C4-2B (cell line): ENCODE data around the gene CLEC6A.

Experiments
- H3K27ac ChIP-seq: fragments of 450-650 bp; 2 replicates; pipeline ENCODE4 v1.5.1; 2017
- ZFX ChIP-seq: fragments of 450-650 bp; IDR thresholded peaks from 2 replicates; pipeline ENCODE4 v1.6.1; 2017
- TF ChIP-seq, protein P1 (sequence below): fragments of 450-650 bp; conservative IDR thresholded peaks from 2 replicates; pipeline ENCODE4 v1.5.1; 2017; ENCODE audit warnings: mild to moderate bottlenecking

The CLEC6A gene

DNA sequence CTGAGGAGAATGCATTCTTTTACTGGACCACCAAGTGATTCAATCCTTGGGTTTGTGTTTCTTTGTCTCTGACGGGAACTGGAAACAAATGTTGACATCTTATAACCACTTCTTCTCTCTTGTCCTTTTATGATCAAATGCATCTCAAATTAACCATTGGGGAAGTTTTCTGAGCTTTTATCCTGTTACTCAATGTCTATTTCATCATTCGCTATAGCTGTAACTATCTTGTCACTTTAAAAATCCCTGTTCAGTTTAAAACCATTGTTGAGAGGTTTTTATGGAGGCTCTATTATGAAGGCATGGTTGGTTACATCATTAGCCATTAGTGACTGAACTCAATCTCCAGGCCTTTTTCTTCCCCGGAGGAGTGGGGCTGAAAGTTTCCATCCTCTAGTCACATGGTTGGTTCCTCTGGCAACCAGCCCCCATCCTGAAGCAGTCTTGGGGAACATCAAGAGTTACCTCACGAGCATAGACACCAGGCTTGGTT lies 2.7 kb upstream of the CLEC6A start:
- no peak overlapping the region for H3K27ac ChIP-seq
- TF ChIP-seq, protein P1, sequence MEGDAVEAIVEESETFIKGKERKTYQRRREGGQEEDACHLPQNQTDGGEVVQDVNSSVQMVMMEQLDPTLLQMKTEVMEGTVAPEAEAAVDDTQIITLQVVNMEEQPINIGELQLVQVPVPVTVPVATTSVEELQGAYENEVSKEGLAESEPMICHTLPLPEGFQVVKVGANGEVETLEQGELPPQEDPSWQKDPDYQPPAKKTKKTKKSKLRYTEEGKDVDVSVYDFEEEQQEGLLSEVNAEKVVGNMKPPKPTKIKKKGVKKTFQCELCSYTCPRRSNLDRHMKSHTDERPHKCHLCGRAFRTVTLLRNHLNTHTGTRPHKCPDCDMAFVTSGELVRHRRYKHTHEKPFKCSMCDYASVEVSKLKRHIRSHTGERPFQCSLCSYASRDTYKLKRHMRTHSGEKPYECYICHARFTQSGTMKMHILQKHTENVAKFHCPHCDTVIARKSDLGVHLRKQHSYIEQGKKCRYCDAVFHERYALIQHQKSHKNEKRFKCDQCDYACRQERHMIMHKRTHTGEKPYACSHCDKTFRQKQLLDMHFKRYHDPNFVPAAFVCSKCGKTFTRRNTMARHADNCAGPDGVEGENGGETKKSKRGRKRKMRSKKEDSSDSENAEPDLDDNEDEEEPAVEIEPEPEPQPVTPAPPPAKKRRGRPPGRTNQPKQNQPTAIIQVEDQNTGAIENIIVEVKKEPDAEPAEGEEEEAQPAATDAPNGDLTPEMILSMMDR: no peak
- TF ChIP-seq ZFX: no peak

DNA sequence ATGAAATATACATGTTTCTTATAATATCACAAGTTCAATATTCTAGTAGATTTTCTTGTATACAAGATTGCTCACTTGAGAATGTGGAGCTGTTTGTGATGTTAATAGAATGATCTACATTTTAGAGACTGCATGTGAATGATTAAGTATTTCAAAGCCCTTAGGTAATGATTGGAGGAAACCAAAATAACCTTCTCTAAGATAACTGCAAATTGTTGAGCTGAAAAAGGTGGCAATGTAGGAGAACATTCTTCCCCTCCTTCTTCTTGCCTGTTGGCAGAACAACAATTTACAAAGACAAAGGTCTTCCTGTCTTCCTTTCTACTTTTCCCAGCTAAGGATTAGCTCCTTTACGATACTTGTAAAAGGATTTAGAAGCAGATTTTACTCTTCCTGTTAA lies 2.0 kb upstream of the CLEC6A start:
- H3K27ac ChIP-seq: no peak overlapping the region
- TF ChIP-seq, protein P1: no peak
- TF ChIP-seq ZFX: no peak

DNA sequence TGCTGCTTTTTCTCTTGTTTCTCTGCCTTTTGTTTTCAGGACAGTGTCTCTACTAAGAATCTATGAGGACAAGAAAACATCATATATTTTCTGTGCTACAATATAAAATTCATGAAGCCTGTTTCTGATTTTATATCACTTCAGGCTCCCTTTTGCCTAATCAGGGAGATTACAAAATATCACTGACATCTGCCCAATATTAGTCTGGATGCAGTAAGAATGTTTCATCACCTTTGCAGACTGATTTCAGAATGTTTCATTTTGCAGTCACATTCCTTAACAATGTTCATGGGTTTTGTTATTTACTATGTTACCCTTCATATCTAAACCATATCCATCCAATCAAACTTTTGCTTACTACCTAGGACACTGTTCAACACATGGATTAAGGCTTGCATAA lies 491 bp upstream of the CLEC6A start:
- no peak overlapping the region for H3K27ac ChIP-seq
- TF ChIP-seq, protein P1: no peak
- TF ChIP-seq ZFX: no peak

DNA sequence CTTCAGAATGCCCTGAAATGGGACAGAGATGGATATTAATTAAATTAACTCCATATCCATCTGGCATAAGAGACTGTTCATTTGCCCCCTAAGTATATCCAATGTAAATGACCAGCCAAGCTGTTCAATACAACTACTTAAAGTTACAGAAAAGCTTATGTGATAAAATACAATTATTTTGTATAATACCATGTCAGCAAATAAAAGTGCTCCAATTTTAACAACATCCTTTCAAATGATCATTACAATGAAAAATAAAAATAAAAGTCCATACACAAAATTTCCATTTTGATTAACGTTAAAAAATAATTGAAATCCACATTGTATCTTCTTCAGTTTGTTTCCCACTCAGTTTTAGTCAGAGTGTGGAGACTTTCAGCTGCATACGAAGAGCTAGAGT lies 5.7 kb downstream of the CLEC6A start:
- H3K27ac ChIP-seq: no peak overlapping the region
- TF ChIP-seq, protein P1: no peak
- no peak for TF ChIP-seq ZFX

DNA sequence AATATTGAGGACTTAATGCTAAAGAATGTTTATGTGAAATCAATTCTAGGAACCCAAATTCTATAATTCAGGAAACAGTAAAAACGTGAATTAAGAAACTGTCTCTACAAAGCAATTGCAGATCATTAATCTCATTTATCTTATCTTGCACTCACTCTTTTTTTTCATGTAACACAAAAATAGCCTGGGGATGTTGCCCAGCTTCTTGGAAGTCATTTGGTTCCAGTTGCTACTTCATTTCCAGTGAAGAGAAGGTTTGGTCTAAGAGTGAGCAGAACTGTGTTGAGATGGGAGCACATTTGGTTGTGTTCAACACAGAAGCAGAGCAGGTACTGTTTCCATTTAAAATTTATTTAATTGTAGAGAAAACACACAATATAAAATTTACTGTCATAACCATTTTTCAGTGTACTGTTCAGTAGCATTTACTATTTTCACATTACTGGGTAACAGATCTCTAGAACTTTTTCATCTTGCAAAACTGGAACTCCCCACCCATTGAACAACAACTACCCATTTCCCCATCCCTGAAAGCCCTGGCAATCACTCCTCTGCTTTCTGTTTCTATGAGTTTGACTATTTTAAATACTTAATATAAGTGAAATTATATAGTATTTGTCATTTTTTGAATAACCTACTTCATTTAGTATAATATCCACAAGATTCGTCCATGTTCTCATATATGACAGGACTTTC lies 9.7 kb downstream of the CLEC6A start:
- no peak overlapping the region for H3K27ac ChIP-seq
- TF ChIP-seq, protein P1: no peak
- TF ChIP-seq ZFX: no peak

DNA sequence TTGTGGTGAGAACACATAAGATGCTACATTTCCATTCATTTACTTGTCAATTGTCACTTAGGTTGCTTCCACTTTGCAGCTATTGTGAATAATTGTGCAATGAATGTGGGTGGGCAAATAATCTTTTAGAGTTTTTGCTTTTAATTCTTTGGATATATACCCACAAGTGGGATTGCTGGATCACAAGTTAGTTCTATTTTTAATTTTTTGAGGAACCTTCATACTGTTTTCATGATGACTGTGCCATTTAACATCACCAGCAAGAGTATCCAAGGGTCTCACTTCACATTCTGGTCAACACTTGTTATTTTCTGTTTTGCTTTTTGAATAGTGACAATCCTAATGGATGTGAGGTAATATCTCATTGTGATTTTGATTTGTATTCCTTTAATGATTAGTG lies 10.5 kb downstream of the CLEC6A start:
- TF ChIP-seq, protein P1: no peak
- no peak for TF ChIP-seq ZFX
- no peak overlapping the region for H3K27ac ChIP-seq

DNA sequence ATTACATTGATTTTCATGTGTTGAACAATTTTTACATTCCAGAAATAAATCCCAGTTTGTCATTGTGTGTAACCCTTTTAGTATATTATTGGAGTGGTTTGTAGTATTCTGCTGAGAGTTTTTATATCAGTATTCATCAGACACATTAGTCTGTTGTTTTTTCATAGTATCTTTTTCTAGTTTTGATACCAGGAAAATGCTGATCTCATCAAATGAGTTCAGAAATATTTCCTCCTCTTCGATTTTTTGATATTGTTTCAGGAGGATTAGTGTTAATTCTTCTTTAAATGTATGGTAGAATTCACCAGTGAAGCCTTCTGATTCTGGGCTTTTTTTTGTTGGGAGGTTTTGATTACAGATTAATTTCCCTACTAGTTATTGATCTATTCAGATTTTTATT lies 15.3 kb downstream of the CLEC6A start:
- no peak for TF ChIP-seq ZFX
- TF ChIP-seq, protein P1: no peak

More for the DNA sequence above, 15.3 kb downstream of the CLEC6A start:
- no peak overlapping the region for H3K27ac ChIP-seq
